AG04450 (cell line): ENCODE measurements around the gene ASB18. TPM values are rescaled to one million over a fixed set of nuclear protein-coding genes. Genes with fewer than 3 reads are reported as not detected.

ENCODE experiments used
- CTCF ChIA-PET: fragments of 300-600, 350-600 bp; formaldehyde crosslinking; extraction: SDS; loops from one replicate; lab custom pipeline; 2022; ENCODE audit warnings: antibody characterized with exemption, inconsistent platforms; lab: Charles Lee
- POLR2A ChIA-PET: fragments of 350-600 bp; formaldehyde crosslinking; extraction: SDS; loops from one replicate; lab custom pipeline; 2021; ENCODE audit warnings: antibody characterized with exemption, inconsistent platforms; lab: Yijun Ruan, JAX
- DNase-seq: peaks from one replicate; pipeline ENCODE4 v3.0.0-alpha.2; 2011; ENCODE audit warnings: low read depth, low spot score
- H3K27ac ChIP-seq: one replicate; pipeline ENCODE4 v1.5.1; 2012; ENCODE audit warnings: low read depth, low read length, control low read depth
- H3K27me3 ChIP-seq: one replicate; pipeline ENCODE4 v1.6.0; 2012; ENCODE audit warnings: low read length; ENCODE audit not compliant: control insufficient read depth, insufficient read depth
- H3K4me3 ChIP-seq: 2 replicates; pipeline ENCODE4 v1.5.1; 2011; ENCODE audit warnings: mild to moderate bottlenecking, low read depth, low read length, control low read depth
- H3K9me3 ChIP-seq: 2 replicates; pipeline ENCODE4 v1.5.1; 2012; ENCODE audit warnings: low read length; ENCODE audit not compliant: control insufficient read depth, insufficient read depth
- polyA plus RNA-seq: library from polyadenylated mRNA; depleted of rRNA; stranded (reverse); fragments of >200 nt; gene quantifications from 2 replicates; pipeline ENCODE4 v1.2.3, GENCODE V29; 2011
- TF ChIP-seq, protein P1 (sequence below): IDR thresholded peaks from 2 replicates; pipeline ENCODE4 v1.5.1; 2011; ENCODE audit warnings: low read depth, low read length, control low read depth, inconsistent platforms

Gene ASB18
- polyA plus RNA-seq, 1 experiment = not detected

DNA sequence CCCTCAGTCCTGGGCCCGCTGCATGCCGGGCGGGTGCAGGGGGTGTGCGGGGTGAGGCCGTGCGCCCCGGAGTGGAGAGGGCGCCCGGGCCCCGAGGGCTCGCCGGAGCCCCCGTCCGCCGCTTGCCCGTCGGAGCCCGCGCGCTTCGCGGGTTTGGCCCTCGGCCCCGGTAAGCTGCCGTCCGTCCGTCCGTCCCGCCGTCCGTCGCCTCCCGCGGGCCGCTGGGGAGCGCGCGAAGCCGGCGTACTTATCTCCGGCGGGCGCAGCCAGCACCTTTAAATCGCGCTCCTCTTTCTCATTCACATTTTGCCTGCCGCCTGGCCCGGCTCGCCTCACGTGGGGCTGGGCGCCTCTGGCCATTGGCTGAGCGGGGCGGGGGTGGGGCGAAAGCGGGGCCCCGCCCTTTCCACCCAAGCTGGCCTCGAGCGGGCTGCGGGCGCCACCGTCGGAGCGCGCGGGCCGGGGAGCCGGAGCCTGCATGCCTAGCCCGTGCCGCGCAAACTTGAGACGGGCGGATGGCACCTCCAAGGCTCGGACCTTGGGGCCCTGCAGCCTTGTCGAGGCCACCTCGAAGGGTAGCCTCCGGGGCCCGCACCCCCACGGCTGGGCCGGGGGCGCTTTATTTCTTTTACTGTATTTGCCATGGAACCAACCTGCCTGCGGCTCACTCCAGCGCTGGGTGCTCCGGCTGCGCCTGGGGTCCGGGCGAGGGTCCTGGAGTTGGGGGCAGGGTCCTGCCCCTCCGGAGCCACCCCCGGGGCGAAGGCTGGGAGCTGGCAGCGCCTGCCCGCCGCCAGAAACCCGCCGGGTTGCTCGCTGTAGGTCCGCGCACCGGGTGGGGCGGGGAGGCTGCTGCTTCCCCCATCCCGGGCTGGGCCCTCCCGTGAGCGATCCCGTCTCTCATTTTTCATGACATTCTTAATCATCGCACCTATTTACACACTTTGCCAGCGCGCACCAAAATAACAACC is 95.8 kb downstream of the ASB18 start, which contains the start of gene GBX2:
GBX2 (minus strand) TSS at position 277 of the 971 bp plus-strand sequence. CDS start 415 bp downstream, outside the sequence.
- H3K27ac ChIP-seq = no peak within 1 kb of the TSS

DNA sequence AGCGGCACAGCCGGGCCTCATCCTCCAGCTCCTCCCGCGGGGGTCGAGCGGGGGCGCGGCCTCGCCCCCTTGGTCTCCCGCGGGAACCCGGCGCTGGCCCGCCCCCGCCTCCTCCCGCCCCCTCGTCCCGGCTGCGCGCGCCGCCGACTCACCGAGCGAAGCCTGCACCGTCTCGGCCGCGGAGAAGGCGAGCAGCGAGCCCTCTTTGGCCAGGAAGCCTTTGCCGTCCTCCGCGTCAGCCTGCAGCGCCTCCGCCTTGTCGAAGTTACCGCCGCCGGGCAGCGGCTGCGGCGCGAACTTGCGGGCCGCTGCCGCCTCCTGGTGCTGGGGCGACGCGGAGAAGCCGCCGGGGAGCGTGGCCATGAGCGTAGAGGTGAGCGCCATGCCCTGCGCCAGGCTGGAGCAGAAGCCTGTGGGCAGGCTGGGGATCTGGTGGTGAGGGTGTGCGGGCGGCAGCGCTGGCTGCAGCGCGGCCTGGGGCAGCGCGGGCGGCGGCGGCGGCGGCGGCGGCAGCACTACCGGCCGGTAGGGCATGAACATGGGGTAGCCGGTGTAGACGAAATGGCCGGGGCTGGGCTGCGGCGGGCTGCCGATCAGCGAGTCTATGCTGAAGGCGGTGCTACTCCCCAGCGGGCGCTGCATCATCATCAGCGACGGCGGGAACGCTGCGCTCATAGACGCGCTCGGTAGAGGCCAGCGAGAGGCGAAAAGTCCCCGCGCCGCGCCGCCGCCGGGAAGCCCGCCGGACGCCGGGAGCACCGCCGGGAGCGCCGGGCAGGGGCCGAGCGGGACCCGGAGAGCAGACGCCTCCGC is 96.7 kb downstream of the ASB18 start:
- ChIA-PET POLR2A (no interaction called here), CTCF (interaction anchor here (0.6 to 2.5 kb wide), 5 partner anchors 9 to 392 kb away, joined by 4 to 14 read pairs (median 4); no protein-coding TSS in a partner anchor)
- no peak for DNase-seq
- Histone ChIP-seq H3K27me3 (peaks cover 92% of the 10 kb centered on the region), H3K27ac (no peak overlapping the region), H3K4me3 (peak overlapping the region; percentile 32; the same call in 1 of the 2 replicates), H3K9me3 (peaks cover 23% of the 10 kb centered on the region; the same call in 1 of the 2 replicates)
- TF ChIP-seq, protein P1, sequence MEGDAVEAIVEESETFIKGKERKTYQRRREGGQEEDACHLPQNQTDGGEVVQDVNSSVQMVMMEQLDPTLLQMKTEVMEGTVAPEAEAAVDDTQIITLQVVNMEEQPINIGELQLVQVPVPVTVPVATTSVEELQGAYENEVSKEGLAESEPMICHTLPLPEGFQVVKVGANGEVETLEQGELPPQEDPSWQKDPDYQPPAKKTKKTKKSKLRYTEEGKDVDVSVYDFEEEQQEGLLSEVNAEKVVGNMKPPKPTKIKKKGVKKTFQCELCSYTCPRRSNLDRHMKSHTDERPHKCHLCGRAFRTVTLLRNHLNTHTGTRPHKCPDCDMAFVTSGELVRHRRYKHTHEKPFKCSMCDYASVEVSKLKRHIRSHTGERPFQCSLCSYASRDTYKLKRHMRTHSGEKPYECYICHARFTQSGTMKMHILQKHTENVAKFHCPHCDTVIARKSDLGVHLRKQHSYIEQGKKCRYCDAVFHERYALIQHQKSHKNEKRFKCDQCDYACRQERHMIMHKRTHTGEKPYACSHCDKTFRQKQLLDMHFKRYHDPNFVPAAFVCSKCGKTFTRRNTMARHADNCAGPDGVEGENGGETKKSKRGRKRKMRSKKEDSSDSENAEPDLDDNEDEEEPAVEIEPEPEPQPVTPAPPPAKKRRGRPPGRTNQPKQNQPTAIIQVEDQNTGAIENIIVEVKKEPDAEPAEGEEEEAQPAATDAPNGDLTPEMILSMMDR = peak; percentile 15; the same call in 1 of the 2 replicates

More for the DNA sequence above, 95.8 kb downstream of the ASB18 start, which contains the start of gene GBX2:
- Histone ChIP-seq H3K4me3 (peak within 1 kb of the TSS; percentile 32; the same call in 1 of the 2 replicates), H3K27me3 (peaks cover 91% of the 10 kb centered on the region), H3K9me3 (peaks cover 24% of the 10 kb centered on the region; the same call in 1 of the 2 replicates)
- TF ChIP-seq, protein P1 = no peak
- POLR2A ChIA-PET = no interaction called here
- CTCF ChIA-PET = interaction anchor here (1.0 to 1.5 kb wide), 4 partner anchors 9 to 389 kb away, joined by 3 to 8 read pairs (median 4); no protein-coding TSS in a partner anchor
- DNase-seq = no peak

DNA sequence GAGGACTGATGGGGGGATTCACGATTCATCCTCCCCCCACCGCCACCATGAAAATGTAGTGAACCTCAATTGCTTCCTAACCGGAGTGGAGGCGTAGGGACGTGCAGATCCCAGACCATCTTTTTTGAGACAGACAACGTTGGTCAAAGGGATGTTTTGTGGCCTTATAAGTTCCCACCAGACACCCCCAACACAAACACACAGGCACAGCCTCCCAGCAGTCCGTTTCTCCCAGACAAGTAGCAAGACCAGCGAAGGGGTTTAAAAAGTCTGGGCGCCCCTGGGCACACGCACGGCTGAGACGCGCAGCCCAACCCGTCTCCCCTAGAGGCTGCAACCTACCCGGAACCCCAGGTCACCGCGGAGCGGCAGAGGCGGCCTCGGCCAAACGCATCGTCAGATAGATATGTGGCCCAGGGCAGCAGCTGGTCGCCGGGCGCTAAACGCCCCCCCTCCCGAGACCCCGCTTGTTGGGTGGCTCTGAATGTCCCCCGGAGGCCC is 97.4 kb downstream of the ASB18 start:
- TF ChIP-seq, protein P1 = no peak
- peaks cover 22% of the 10 kb centered on the region; the same call in 1 of the 2 replicates for H3K9me3 ChIP-seq
- H3K27ac ChIP-seq = no peak overlapping the region
- no peak overlapping the region for H3K4me3 ChIP-seq
- H3K27me3 ChIP-seq = peaks cover 92% of the 10 kb centered on the region
- DNase-seq = no peak
- CTCF ChIA-PET = interaction anchor here (0.6 to 2.5 kb wide), 4 partner anchors 10 to 391 kb away, joined by 4 to 14 read pairs (median 9); no protein-coding TSS in a partner anchor
- POLR2A ChIA-PET = no interaction called here

DNA sequence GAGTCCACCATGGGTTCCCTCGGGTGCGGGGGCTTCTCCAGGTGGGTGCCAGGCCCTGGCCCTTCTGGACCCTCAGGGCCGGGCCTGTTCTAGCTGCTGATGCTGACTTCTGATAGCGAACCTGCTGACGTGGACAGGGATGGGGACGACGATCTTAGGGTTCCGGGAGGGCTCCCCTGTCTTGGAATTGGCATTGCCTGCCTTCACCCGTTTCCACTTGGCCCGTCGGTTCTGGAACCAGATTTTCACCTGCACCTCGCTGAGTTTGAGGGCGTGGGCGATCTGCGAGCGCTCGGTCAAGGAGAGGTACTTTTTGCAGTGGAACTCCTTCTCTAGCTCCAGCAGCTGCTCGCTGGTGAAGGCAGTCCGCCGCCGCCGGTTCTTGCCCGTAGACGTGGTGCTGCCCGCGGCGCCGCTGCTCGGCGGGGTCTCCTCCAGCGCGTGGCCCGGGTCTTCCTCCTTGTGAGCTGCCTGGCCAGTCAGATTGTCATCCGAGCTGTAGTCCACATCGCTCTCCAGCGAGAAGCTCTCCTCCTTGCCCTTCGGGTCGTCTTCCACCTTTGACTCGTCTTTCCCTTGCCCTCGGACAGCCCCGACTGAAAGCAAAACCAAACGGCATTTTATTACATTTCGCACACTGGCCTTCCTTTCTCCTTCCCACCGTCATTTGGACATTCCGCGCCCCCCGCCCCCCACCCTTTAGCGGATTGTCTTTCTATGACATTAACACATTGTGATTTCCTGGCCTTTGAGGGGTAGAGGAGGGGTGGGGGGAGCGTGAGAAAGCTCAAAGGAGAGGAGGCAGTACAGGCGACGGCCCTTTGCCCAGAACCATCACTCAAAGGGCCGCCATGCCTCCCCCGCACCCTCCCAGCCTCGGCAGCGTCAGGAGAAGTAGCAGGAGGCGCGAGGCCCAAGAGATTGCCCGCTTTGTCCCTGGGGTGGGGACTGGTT is 98.1 kb downstream of the ASB18 start:
- Histone ChIP-seq H3K27ac (no peak overlapping the region), H3K27me3 (peaks cover 92% of the 10 kb centered on the region), H3K9me3 (peaks cover 19% of the 10 kb centered on the region; the same call in 1 of the 2 replicates), H3K4me3 (peak overlapping the region; percentile 38)
- DNase-seq = no peak
- POLR2A ChIA-PET = no interaction called here
- TF ChIP-seq, protein P1 = no peak
- CTCF ChIA-PET = interaction anchor here (0.8 to 2.5 kb wide), 4 partner anchors 10 to 386 kb away, joined by 3 to 14 read pairs (median 9); no protein-coding TSS in a partner anchor
